GM21515 (cell line): ENCODE results near the gene TBC1D22A.

Experiments used
- ATAC-seq: cut with Tn5 transposase; IDR thresholded peaks from one replicate; pipeline ENCODE4 v1.9.1; 2021; ENCODE audit not compliant: unreplicated experiment

TBC1D22A gene

DNA sequence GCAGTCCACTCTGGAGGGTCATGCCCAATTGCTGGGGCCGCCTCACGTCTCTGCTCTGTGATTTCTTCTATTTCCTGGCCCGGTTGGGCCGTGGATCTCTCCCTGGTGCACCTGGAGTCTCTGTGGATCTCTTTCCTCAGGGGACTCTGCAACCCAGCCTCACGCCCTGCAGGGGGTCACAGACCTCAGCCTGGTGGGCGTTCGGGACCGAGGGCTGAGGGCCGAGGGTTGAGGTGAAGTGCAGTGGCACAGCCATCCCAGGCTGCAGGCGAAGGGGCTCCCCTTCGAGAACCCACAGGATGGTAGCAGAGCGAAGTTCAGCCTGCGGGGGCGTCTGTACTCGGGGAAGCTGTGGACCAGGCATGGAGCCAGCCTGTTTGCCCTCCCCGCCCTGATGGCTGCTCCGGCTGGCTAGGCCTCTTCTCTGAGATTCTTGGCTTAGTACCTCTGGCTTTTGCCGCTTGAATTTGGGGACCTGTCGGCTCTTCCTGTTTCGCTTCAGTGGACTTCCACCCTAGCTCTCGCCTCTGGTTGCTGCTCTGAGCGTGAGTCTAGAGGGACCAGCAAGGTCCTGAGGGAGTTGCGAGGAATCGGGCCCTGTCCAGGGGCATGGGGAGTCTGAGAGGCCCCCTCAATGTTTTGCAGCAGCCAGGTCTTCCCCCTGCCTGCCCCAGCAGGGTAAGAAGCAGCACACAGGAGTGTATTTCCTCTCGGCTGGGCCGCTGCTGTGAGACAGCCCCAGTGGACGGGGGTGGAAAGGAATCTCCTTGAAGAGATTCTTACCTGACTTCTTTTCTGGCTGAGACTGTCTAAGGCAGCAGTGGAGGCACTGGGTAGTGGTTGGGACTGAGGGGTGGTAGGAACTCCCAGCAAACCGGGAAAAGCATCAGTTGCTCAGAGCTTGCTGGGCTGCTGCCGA is 140.8 kb downstream of the TBC1D22A start:
- ATAC-seq: no peak

DNA sequence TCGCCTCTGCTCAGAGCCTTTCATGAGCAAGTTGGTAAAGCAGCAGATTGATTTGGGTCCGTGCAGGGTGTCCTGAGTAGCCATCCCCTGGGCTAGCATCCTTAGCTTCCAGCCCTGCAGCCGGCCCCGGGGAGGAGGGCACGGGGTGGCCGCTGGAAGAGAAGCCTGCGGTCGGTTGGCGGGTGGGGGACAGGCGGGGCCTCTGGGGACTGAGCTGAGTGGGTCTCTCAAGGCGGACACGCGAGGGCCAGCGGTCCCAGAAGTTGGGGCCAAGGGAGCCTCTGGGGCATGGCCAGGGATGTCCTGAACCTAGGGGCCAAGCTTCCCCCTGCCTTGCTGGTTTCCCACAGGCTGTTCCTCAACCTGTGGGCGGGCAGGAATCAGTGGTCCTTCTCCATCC is 143.0 kb downstream of the TBC1D22A start:
- no peak for ATAC-seq

DNA sequence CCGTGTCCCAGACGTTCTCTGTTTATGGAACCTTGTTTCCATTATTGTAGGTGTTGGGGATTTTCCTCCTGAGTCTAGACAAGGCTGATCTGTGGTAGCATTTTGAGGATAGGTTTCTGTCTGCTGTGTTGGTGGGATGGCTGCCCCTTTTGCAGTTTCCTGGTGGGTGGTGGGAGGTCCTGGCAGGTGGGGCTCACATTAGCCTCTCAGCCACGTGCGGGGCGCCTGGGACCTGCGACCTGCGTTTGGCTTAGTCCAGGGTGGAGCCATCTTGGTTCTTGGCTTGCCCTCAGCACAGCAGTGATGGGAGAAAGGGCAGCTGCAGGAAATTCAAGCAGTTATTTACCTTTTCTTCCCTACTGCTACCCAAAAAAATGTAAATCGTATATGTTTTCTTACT is 143.4 kb downstream of the TBC1D22A start:
- ATAC-seq: no peak

DNA sequence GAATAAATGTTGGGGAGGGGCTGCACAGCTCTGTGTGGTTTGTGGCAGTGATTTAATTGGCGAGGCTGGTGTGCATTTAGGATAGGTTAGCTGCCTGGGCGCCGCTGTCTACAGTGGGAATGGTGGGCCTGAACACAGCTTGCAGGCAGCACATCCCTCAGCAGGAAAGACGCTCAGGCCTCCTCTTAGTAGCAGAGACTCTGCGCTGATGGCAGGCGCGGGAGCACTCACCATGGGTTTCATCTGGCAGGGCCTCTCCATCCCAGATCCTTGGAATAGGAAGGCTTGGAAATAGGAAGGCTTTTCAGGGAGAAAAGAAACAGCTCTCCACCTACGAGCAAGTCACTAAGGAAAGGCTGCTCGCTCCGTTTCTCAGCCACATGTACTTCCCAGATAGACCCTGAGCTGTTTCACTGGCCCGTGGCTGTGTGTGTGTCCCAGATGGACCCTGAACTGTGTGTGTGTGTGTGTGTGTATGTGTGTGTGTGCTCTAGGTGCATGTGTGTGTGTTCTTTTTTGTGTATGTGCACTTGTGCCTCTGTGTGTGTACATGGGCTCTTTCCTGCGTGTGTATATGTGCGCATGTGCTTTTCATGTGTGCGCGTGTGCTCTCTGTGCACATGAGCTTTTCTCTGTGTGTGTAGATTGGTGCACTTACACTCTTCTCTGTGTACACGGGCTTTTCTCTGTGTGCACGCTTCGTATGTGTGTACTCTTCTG is 144.0 kb downstream of the TBC1D22A start:
- ATAC-seq: no peak

DNA sequence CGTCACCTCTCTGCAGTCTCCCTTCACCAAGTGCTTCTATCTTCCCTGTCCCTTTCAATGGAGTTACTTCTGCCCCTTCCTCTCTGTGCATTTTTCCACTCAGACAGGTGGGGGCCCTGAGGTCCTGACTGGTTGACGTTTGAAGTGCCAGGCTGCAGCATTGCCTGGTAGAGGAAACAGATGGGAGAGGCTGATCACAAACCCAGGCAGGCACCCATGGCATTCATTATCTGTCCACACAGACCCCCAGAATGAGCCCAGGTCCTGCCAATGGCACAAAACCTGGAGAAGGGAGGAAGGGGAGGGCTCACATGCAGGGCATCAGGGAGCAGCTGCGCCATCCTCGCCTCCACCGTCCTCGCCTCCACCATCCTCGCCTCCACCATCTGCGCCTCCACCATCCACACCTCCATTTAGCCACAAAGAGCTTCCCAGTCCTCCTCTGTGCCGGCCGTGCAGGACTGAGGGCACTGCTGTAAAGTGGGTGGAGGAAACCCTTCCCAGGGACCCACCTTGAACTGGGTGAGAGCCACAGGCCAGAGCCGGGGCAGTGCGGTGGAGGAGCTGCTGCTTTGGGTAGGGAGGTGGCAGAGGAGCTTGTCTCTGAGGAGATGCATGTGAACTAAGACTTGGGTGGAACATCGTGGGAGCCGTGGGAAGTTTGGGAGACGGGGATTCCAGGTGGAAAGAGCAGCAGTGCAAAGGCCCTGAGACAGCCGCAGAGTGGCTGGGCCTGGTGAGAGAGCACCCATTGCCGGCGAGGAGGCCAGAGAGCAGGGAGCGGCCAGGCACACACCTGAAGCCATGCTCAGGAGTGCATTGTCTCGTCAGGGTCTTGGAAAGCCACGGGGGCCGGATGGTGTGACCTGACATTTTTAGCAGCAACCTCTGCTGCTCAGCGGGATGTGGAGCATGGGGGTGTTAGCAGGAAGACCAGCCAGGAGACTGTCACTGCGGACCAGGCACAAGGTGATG is 145.1 kb downstream of the TBC1D22A start:
- ATAC-seq: no peak

DNA sequence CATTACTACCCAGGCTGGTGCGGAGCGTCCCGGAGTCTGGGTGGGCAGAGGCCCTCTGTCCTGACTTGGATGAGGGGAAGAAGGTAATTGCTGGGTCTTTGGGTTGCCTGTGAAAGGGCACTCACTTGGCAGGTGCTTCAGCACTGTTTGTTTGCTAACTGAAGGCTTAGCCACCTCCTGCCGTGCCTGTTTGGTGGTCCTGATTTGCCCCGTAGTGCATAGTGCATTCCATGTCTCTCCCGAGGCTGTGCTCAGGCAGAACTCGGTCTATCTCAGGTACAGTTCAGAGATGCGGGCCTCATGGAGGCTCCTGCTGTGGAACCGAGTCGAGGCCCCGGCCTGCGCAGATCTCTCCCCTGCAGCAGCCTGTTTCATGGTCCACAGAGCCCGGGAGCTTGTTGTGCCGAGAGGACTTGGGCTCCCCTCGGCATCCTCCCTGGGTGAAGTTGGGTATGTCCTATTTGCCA is 146.2 kb downstream of the TBC1D22A start:
- ATAC-seq: no peak

DNA sequence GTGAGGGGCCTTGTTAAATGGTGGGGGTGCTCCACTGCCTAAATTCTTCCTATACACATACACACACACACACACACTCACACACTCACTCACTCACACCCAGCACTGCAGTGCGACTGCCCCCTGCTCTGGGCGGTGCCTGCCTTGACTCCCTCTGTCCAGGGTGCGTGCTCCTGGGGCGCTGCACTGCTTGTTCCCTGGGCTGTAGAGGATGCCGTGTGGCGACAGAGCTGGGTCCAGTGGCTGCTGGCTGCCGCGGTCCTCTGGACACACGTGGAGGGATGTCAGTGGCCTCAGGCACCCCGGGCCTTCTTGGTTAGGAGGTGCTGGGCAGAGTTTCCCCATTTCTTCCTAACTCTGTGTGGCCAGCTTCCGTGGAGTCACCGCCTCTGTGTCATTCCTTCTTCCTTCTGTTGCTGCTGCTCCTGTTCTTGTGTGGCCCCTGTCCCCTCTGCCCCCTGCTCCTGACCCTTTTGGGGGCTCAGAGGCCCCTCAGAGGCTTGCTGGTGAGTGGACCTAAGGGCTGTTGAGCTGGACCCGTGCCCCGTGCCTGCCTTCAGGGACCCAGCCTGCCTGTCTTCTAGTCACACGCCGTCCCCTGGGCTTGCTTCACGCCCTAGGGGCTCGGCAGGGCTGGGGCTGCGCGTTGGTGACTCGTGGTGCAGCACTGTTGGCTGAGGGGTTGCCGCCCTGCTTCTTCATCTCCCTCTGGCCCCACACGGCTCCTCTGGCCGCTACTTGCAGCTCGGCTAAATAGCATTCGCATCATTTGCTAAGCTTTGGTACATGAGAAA is 147.0 kb downstream of the TBC1D22A start:
- no peak for ATAC-seq

DNA sequence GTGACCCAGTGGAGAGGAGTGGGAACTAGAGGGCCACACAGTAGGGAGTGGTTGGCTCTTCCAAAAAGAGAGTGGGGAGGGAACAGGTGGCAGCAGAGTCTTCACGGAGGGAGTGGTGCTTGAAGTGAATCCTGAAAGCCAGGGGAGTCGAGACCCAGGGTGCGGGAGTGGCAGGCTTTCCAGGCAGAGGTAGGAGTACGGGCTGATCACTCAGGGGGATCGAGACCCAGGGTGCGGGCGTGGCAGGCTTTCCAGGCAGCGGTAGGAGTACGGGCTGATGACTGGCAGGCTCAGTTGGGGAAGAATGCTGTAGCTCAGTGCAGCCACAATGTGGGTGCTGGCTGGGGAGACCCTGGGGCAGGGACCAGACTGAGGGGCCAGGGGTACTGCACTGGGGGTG is 148.2 kb downstream of the TBC1D22A start:
- ATAC-seq: no peak

DNA sequence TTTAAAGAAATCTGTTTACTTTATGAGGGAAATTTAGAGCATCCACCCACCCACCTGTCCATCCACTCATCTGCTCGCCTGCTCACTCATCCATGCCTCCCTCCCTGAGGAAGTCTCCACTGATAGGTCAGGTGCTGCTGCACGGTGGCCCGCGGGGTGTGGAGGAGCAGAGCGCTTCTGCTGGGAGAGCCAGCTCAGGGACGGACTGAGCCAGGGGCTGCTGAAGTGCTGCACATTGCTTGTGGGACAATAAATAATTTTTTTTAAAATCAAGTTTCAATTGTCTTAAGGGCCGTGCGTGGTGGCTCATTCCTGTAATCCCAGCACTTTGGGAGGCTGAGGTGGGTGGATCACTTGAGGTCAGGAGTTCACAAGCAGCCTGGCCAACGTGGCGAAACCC is 148.9 kb downstream of the TBC1D22A start:
- no peak for ATAC-seq

DNA sequence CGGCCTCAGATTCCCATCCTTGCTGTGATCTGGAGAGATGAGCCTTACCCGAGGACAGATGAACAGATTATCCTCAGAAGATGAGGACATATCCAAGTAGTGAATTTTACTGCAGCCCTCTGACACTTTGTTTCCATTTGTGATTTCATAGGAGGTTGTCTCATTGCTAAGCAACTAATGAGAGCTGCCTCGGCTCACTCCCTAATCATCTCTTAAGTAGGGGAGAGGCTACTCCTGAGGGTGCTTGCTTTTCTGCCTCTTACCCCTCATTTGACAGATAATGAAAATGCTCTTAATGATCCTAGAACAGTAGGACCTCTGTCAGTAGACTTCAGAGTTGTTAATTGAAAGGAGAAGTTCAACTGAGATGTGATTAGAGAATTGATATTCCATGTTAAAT is 150.9 kb downstream of the TBC1D22A start:
- ATAC-seq: no peak

DNA sequence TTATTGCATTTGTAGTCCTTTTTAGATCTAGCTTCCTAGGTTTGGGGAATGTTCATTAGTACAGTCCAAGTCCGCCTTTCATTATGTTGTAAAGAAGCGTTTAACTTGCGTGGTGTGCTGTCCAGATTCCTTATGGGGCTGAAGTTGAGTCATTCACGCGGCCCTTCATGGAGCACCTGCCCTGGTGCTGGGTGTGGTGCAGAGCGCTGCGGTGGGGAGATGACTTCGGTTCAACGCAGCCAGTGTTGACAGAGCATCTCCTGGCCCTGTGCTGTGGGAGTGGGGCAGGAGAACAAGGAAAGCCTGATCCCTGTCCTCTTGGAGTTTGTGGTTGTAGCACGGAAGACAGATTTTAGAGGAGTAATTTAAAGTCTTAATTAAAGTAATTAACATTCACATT is 152.0 kb downstream of the TBC1D22A start:
- no peak for ATAC-seq

DNA sequence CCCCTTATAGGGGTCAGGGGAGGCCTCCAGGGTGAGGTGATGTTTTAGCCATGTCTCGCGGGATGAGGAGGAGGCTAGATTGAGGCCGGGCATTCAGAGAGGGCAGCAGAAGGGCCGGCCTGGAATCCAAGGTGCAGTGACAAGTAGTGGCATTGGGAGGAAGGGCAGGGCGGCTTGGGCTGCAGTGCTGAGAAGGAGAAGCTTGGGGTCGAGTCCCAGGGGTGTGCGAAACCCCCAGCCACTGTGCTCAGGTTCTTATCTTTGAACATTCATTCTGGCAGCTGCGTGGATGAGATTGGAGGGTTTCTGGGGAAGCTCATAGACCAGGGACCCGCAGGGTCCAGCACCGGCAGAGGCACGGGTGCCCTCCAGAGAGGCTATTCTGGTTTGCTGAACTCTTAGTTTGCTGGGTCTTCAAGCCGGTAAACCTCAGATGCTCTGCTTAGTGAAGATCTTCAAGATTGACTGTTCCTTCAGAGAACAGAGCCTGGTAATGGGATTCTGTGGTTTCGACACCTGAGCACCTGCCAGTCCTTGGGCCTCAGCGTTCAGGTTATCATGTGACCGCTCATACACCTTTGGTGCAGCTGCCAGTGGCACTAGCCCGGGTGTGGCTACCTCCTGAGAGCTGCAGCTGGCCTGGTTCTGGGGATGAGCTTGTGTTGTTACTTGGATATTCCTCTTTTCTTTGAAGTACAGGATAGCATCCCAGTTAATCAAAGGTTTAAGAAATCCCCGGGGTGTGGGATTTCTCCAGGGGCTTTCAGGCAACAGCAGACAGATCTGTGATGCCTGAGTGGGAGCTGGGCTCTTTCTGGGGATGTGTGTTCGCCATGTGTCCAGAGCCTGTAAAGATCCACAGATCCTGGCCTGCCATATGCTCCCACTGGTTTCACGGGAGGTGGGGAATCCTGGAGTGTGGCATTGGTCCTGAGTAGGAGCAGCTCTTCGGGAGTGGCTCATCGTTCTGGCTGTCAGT is 152.8 kb downstream of the TBC1D22A start:
- ATAC-seq: no peak

DNA sequence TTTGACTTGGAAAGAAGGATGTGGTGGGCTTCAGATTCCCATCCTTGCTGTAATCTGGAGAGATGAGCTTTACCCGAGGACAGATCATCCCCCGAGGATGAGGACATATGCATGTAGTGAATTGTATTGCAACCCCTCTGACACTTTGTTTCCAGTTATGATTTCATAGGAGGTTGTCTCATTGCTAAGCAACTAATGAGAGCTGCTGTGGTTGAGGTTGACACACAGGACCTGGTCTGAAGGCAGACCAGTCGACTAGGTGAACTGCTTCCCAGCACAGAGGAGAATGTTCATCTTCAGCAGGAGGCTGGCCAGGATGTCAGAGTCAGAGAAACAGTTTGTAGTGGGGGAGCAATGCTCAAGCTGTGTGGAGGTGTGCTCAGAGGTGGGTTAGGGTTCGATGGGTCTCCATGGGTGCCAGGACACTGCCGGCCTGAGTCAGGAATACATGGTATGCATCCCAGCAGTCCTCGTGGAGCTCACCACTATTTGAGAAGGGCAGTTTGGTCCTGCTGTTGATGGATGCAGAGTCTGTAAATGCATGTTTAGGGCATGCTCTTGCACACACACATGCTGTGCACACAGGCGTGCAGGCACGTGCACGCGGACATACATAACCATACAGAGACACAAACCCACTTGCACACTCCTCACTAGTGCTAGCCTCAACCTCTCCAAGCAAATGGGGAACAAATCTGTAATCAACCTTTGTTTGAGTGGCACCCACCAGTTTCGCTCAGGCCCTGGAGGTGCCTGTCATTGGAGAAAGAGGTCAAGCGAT is 153.7 kb downstream of the TBC1D22A start:
- ATAC-seq: no peak

DNA sequence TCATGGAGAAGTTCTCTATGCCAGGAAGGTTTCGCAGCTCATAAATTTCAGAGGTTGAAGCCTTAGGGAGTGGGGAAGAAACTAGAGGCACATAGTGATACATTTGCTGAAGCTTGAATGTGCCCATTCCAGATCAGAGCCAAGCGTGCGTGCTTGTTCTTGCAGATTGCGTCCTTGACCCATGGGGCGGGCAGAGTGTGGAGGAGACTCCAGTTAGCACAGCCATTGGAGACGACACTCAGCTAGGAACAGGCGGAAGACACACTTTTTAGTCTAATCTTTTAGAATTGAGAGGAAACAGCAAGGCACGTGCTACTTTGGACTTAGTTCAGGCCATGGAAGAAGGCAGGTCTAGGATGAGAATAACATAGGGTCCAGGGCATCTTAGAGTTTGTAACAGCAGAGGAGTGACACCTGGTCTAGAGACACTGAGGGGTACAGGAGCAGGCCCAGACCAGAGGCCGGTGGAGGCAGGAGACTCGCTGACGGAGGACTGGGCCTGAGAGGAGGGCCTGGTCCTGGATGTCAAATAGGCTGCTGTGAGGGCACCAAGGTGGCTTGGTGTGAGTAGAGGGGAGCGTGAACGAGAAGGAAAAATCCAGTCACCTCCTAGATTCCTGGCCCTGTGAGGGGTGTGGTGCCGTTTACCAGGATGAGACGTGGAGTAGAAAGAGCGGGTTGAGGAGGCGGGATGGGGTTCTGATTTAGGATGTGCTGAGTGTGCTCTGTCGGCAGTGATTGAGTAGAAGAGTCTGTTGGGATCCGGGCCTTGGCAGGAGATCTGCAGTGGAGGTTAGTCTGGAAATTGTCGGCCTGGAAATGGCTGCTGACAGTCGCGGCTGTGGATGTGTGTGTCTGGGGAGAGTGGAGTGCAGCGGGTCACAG is 154.7 kb downstream of the TBC1D22A start:
- no peak for ATAC-seq

DNA sequence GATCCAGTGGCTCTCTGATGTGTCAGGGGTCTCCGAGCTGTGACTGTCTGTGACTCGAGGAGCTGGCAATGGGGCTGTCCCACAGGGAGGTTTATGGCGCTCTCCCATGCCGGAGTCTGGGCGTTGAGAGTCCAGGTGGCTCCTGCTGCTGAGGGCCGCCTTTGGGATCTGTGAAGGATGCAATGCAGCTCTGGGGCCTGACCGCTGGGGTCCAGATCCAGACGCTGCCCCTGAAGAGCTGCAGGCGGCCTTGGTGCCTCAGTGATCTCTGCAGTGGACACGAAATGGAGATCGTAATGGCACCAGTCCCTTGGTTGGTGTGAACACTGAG is 155.3 kb downstream of the TBC1D22A start:
- no peak for ATAC-seq

DNA sequence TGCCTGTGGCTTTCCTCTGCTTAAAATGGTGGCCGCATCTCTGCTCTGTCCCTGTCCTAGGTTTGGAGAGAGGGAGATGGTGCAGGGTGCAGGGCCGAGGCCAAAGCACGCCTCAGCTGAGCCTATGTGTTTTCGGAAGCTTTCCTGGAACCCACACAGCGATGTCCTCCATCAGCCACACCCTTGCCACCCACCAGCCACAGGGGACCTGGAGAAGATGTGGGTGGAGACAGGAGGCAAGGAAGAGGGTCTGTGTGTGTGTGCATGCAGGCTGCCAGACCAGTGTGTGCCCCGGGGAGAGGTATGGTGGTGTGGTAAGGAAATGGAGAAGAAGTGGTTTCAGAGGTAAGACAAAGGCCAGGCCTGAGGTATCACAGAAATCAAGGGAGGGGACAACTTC is 155.7 kb downstream of the TBC1D22A start:
- no peak for ATAC-seq

DNA sequence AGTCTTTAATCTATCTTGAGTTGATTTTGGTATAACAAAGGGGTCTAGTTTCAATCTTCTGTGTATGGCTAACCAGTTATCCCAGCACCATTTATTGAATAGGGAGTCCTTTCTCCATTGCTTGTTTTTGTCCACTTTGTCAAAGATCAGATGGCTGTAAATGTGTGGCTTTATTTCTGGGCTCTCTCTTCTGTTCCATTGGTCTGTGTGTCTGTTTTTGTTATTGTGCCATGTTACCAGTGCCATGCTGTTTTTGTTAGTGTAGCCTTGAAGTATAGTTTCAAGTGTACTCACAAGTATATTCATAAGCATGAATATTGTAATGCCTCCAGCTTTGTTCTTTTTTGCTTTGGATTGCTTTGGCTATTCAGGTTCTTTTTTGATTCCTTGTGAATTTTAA is 159.6 kb downstream of the TBC1D22A start:
- no peak for ATAC-seq
